HG03060 (cell line): ENCODE results near the gene GRB2.

Experiments
- ATAC-seq: cut with Tn5 transposase; IDR thresholded peaks from one replicate; pipeline ENCODE4 v1.9.1; 2021; ENCODE audit warnings: low read depth, moderate number of reproducible peaks; ENCODE audit not compliant: unreplicated experiment

GRB2 gene

GRCh38 chr17:75416006-75416405 is 10.5 kb upstream of the GRB2 start:
- no peak for ATAC-seq

GRCh38 chr17:75414488-75414887 is 9.0 kb upstream of the GRB2 start:
- no peak for ATAC-seq

GRCh38 chr17:75412455-75413317 is 7.2 kb upstream of the GRB2 start:
- ATAC-seq = no peak

GRCh38 chr17:75411328-75412067 is 6.0 kb upstream of the GRB2 start:
- ATAC-seq = no peak

- no peak for ATAC-seq
Measured at GRCh38 chr17:75410141-75410540, 4.7 kb upstream of the GRB2 start.

- ATAC-seq = no peak
Measured at GRCh38 chr17:75407655-75408352, 2.3 kb upstream of the GRB2 start.

- ATAC-seq = no peak
Measured at GRCh38 chr17:75406222-75406615, 741 bp upstream of the GRB2 start.

- ATAC-seq = no peak
Measured at GRCh38 chr17:75404731-75405364, 630 bp downstream of the GRB2 start.

- no peak for ATAC-seq
Measured at GRCh38 chr17:75404223-75404730, 1.2 kb downstream of the GRB2 start.

- no peak for ATAC-seq
Measured at GRCh38 chr17:75403131-75403530, 2.3 kb downstream of the GRB2 start.

GRCh38 chr17:75402026-75402425 is 3.5 kb downstream of the GRB2 start:
- no peak for ATAC-seq

GRCh38 chr17:75400326-75400939 is 5.0 kb downstream of the GRB2 start:
- no peak for ATAC-seq

- ATAC-seq = no peak
Measured at GRCh38 chr17:75398279-75398678, 7.2 kb downstream of the GRB2 start.

GRCh38 chr17:75397217-75397616 is 8.3 kb downstream of the GRB2 start:
- ATAC-seq = no peak

- ATAC-seq = no peak
Measured at GRCh38 chr17:75396796-75397195, 8.7 kb downstream of the GRB2 start.

GRCh38 chr17:75396025-75396424 is 9.5 kb downstream of the GRB2 start:
- no peak for ATAC-seq

- no peak for ATAC-seq
Measured at GRCh38 chr17:75394332-75394918, 11.1 kb downstream of the GRB2 start.

- no peak for ATAC-seq
Measured at GRCh38 chr17:75393523-75394331, 11.8 kb downstream of the GRB2 start.

GRCh38 chr17:75392559-75392958 is 12.9 kb downstream of the GRB2 start:
- no peak for ATAC-seq
